RWPE2 (cell line): ENCODE results near the gene CTRB1.
A peak's percentile ranks its signal among the peaks of the same experiment; 100 is the strongest.

Source experiments
- ATAC-seq: fragments of 200-7000 bp; cut with Tn5 transposase; 3 replicates; pipeline ENCODE4 v1.9.1; 2021; ENCODE audit warnings: low read depth
- DNase-seq: peaks from one replicate; pipeline ENCODE4 v3.0.0-alpha.2; 2020; ENCODE audit warnings: low spot score
- H3K27ac ChIP-seq: fragments of 450-650 bp; 2 replicates; pipeline ENCODE4 v1.5.1; 2017; ENCODE audit warnings: mild to moderate bottlenecking; ENCODE audit not compliant: poor library complexity, severe bottlenecking
- H3K27me3 ChIP-seq: fragments of 250-450 bp; sonication (Bioruptor Pico); 2 replicates; pipeline ENCODE4 v1.5.1; 2021; ENCODE audit warnings: mild to moderate bottlenecking, moderate library complexity; ENCODE audit not compliant: insufficient read depth, poor library complexity, severe bottlenecking
- H3K36me3 ChIP-seq: fragments of 250-450 bp; sonication (Bioruptor Pico); 2 replicates; pipeline ENCODE4 v1.5.1; 2020; ENCODE audit warnings: low read depth, mild to moderate bottlenecking, moderate library complexity
- H3K4me1 ChIP-seq: fragments of 250-450 bp; sonication (Bioruptor Pico); 2 replicates; pipeline ENCODE4 v1.5.1; 2021; ENCODE audit warnings: mild to moderate bottlenecking, moderate library complexity; ENCODE audit not compliant: insufficient read depth, poor library complexity, severe bottlenecking
- H3K4me3 ChIP-seq: fragments of 250-450 bp; sonication (Bioruptor Pico); 2 replicates; pipeline ENCODE4 v1.5.1; 2021; ENCODE audit warnings: mild to moderate bottlenecking, moderate library complexity; ENCODE audit not compliant: severe bottlenecking
- H3K9me3 ChIP-seq: fragments of 250-450 bp; sonication (Bioruptor Pico); 2 replicates; pipeline ENCODE4 v1.5.1; 2021; ENCODE audit warnings: mild to moderate bottlenecking, moderate library complexity; ENCODE audit not compliant: severe bottlenecking
- CTCF ChIP-seq: fragments of 450-650 bp; IDR thresholded peaks from one replicate; pipeline ENCODE4 v1.5.1; 2017; ENCODE audit warnings: mild to moderate bottlenecking, moderate library complexity; ENCODE audit not compliant: poor library complexity, severe bottlenecking

Gene CTRB1

GRCh38 chr16:75263291-75263962 is 44.6 kb downstream of the CTRB1 start:
- ATAC-seq: no peak
- H3K9me3 ChIP-seq: no peaks in the 10 kb centered on the region
- no peak overlapping the region for H3K4me3 ChIP-seq
- DNase-seq: no peak
- H3K27me3 ChIP-seq: no peaks in the 10 kb centered on the region
- H3K4me1 ChIP-seq: peaks cover 27% of the 10 kb centered on the region
- H3K36me3 ChIP-seq: peaks cover 43% of the 10 kb centered on the region
- TF ChIP-seq CTCF: no peak
- peak overlapping the region; percentile 80 for H3K27ac ChIP-seq

- TF ChIP-seq CTCF: no peak
- Histone ChIP-seq H3K9me3 (no peaks in the 10 kb centered on the region), H3K27me3 (no peaks in the 10 kb centered on the region), H3K27ac (peak overlapping the region; percentile 80), H3K4me3 (peak overlapping the region; percentile 98), H3K36me3 (peaks cover 43% of the 10 kb centered on the region), H3K4me1 (peaks cover 27% of the 10 kb centered on the region)
- ATAC-seq (no peak), DNase-seq (no peak)
Measured at GRCh38 chr16:75263963-75264445, 45.2 kb downstream of the CTRB1 start.

- Histone ChIP-seq H3K27me3 (no peaks in the 10 kb centered on the region), H3K36me3 (peaks cover 39% of the 10 kb centered on the region), H3K9me3 (no peaks in the 10 kb centered on the region), H3K4me1 (peaks cover 27% of the 10 kb centered on the region), H3K4me3 (peak overlapping the region; percentile 98), H3K27ac (peak overlapping the region; percentile 80)
- DNase-seq (no peak), ATAC-seq (no peak)
- no peak for TF ChIP-seq CTCF
Measured at GRCh38 chr16:75264457-75264998, 45.7 kb downstream of the CTRB1 start.

GRCh38 chr16:75264999-75265910 is 46.5 kb downstream of the CTRB1 start:
- Histone ChIP-seq H3K27ac (peak overlapping the region; percentile 80), H3K36me3 (peaks cover 36% of the 10 kb centered on the region), H3K4me3 (peak overlapping the region; percentile 98), H3K9me3 (no peaks in the 10 kb centered on the region), H3K27me3 (no peaks in the 10 kb centered on the region), H3K4me1 (peaks cover 27% of the 10 kb centered on the region)
- ATAC-seq: peak; percentile 20; the same call in 1 of the 3 replicates
- no peak for TF ChIP-seq CTCF
- DNase-seq: peak; percentile 76
